Testis (tissue), 3 donors: ENCODE measurements around the gene DLG2. TPM values are rescaled to one million over a fixed set of nuclear protein-coding genes. Genes with fewer than 3 reads are reported as not detected.

Experiments
- DNase-seq: peaks from one replicate; pipeline ENCODE4 v3.0.0-alpha.2; 2019
- H3K27ac ChIP-seq, 2 donors: fragments of 200-600 bp; sonication (generic); one replicate each; pipeline ENCODE4 v1.5.1; 2019
- H3K27me3 ChIP-seq: fragments of 200-600 bp; sonication (generic); one replicate; pipeline ENCODE4 v1.5.1; 2019
- H3K36me3 ChIP-seq: fragments of 200-600 bp; sonication (generic); one replicate; pipeline ENCODE4 v1.5.1; 2017; ENCODE audit warnings: low read depth; ENCODE audit errors: missing control alignments
- H3K4me1 ChIP-seq: fragments of 200-600 bp; sonication (generic); one replicate; pipeline ENCODE4 v1.5.1; 2019
- H3K4me3 ChIP-seq, 2 donors: fragments of 200-600 bp; sonication (generic); one replicate each; pipeline ENCODE4 v1.5.1; 2017 to 2019
- H3K9me3 ChIP-seq: fragments of 200-600 bp; sonication (generic); one replicate; pipeline ENCODE4 v1.5.1; 2017
- POLR2A ChIP-seq: fragments of 450-650 bp; IDR thresholded peaks from one replicate; pipeline ENCODE4 v1.6.1; 2017; ENCODE audit warnings: antibody characterized with exemption, mild to moderate bottlenecking, moderate library complexity
- WGBS, 2 donors: methylation state at CpG; one replicate each; pipeline ENCODE4 v1.1.5; 2018; 5-methylcytosine and 5-hydroxymethylcytosine counted together
- intact Hi-C: fragments of 100-400 bp; cut with DNase I; formaldehyde crosslinking; loops from one replicate; pipeline ENCODE4 v1.15.1; 2023; ENCODE audit warnings: low total_unique reads
- polyA plus RNA-seq: library from polyadenylated mRNA; stranded (reverse); fragments of 350-450 nt; fragmentation: Illumina TruSeq; extraction: RNeasy Lipid Tissue Mini Kit (QIAGEN cat#74804); gene quantifications from one replicate; pipeline ENCODE4 v1.2.3, GENCODE V29; 2014; ENCODE audit warnings: low read depth, low replicate concordance; ENCODE audit not compliant: insufficient read depth
- total RNA-seq, 2 donors: library from RNA; depleted of rRNA; stranded (reverse); fragments of >200 nt; gene quantifications; one replicate each; pipeline ENCODE4 v1.2.3, GENCODE V29; 2016
- TF ChIP-seq, protein P1 (sequence below), 3 experiments: fragments of 450-650 bp in 2 of 3; fragments of 200-600 bp in 1 of 3; sonication (generic) in 1 of 3; IDR thresholded peaks; one replicate each; pipeline ENCODE4 v1.5.1; 2016 to 2019; ENCODE audit warnings: antibody characterized with exemption in 3 of 3, mild to moderate bottlenecking in 2 of 3, moderate library complexity in 1 of 3

The DLG2 gene
- total and polyA plus RNA-seq, 3 donors from 2014 or later, result 13.8 to 23.0 (median 14.1) TPM

DNA sequence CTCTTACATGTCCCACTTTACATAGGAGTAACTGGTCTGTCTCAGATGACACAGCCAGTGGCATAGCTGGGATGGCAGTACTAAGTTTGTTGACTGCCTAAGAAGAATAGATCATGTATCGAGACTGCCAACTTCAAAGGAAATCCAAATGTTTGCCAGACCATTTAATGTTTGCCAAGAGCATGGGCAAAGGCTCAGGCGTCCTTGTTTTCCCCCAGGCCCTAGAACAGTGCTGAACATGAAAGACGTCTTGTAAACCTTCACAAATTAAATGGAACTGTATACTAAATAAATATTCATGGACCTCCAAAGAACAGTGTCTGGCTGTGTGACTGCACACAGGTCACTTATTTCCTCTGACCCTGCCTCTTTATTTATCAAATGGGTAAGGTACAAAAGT lies 2106.3 kb downstream of the DLG2 start:
- no peaks in the 10 kb centered on the region for H3K4me1 ChIP-seq
- no peaks in the 10 kb centered on the region for H3K9me3 ChIP-seq
- 85 to 87% methylated on average over 3 of the region's 3 CpGs for WGBS, 2 donors
- no peak for DNase-seq
- no peak overlapping the region for H3K27ac ChIP-seq
- H3K27me3 ChIP-seq, result no peaks in the 10 kb centered on the region
- H3K36me3 ChIP-seq, result no peaks in the 10 kb centered on the region
- no peak overlapping the region for H3K4me3 ChIP-seq
- intact Hi-C loops, result no loop called here
- TF ChIP-seq, protein P1, sequence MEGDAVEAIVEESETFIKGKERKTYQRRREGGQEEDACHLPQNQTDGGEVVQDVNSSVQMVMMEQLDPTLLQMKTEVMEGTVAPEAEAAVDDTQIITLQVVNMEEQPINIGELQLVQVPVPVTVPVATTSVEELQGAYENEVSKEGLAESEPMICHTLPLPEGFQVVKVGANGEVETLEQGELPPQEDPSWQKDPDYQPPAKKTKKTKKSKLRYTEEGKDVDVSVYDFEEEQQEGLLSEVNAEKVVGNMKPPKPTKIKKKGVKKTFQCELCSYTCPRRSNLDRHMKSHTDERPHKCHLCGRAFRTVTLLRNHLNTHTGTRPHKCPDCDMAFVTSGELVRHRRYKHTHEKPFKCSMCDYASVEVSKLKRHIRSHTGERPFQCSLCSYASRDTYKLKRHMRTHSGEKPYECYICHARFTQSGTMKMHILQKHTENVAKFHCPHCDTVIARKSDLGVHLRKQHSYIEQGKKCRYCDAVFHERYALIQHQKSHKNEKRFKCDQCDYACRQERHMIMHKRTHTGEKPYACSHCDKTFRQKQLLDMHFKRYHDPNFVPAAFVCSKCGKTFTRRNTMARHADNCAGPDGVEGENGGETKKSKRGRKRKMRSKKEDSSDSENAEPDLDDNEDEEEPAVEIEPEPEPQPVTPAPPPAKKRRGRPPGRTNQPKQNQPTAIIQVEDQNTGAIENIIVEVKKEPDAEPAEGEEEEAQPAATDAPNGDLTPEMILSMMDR (IDR thresholded peaks at IDR 0.05), result no peak
- TF ChIP-seq POLR2A, result no peak

DNA sequence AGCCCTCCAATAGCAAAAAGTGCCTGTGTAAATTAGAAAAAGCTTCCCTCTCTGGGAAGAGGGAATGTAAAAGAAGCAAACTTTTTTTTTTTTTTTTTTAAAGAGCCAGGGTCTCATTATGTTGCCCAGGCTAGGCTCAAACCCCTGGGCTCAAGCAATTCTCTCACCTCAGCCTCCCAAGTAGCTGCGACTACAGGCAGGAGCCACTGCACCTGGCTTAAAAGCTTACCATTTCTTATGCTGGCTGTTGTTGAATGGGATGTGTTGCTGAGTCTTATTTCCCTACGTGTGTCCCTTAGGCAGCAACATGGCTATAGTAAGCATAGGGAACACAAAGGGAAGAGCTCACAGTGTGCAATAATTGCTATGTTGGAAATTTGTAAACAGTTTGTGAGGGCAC lies 2115.5 kb downstream of the DLG2 start:
- no peak for DNase-seq
- TF ChIP-seq, protein P1 (IDR thresholded peaks at IDR 0.05), result no peak
- no peak for TF ChIP-seq POLR2A
- H3K4me3 ChIP-seq, result no peak overlapping the region
- 56 to 64% methylated on average over 2 of the region's 2 CpGs for WGBS, 2 donors
- H3K9me3 ChIP-seq, result no peaks in the 10 kb centered on the region
- intact Hi-C loops, result no loop called here
- H3K36me3 ChIP-seq, result no peaks in the 10 kb centered on the region
- no peaks in the 10 kb centered on the region for H3K4me1 ChIP-seq
- H3K27me3 ChIP-seq, result no peaks in the 10 kb centered on the region
- H3K27ac ChIP-seq, result no peak overlapping the region

DNA sequence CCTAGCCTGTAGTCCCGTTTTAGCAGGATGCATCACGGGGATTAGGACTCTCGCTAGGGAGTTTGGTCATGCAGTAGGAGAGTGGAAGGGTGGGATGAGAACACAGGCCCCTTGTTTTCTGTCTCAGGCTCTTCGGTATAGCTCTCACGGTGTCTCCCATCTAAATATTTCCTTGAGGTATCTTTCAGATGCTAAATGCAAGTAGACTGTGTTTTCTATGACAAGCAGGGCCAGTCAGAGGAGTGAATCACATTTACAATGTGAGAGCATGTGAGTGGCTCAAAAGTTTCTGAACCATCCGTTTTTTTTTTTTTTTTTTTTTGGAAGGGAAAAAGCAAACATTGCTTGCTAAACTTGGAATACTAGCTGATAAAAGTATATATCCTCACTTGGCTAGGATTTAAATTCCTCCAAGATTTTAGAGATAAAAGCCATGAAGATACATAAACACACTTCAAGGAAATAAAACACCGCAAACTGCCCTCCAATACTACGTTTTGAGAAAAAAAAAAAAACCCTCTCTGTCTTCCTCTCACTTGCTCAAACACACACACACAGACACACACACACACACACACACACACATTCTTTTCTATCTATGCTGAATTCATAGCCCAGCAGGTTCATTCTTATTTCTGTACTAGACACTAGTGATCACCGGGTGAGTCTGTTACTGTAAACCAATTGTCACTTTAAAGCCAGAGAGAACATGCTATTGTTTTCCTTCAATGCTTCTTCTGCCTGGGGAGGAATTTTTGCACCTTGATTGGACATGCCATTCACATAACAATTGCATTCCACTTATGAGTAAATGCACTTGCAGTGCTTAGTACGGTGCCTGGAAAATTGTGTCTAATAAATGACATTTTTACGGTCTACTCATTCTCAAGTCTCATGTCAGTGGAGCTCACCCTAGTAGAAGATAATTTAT lies 2116.3 kb downstream of the DLG2 start:
- intact Hi-C loops, result no loop called here
- no peaks in the 10 kb centered on the region for H3K36me3 ChIP-seq
- no peak overlapping the region for H3K27ac ChIP-seq
- H3K27me3 ChIP-seq, result no peaks in the 10 kb centered on the region
- no peak overlapping the region for H3K4me3 ChIP-seq
- H3K4me1 ChIP-seq, result no peaks in the 10 kb centered on the region
- no peak for DNase-seq
- no peak for TF ChIP-seq POLR2A
- TF ChIP-seq, protein P1 (IDR thresholded peaks at IDR 0.05), result no peak
- H3K9me3 ChIP-seq, result no peaks in the 10 kb centered on the region
- WGBS, 2 donors, result 64 to 75% methylated on average over 11 of the region's 11 CpGs

DNA sequence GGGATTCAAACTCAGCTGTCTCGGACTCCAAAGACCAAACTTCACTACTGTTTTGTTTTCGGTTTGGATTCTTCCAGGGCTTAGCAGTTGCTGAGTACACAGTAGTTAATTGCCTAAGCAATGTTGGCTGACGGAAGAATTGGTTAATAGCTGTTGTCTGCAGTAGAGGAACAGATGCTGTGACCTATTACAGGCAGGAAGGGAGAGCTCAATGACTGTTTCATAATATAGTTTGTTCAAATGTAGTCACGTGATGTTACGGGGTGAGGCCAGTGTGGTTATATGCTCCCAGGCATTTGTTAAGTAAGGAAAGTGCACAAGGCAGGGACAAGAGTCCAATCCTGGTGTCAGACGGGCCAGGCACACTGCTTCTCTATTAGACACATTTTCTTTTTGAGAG lies 2118.3 kb downstream of the DLG2 start:
- H3K27me3 ChIP-seq, result no peaks in the 10 kb centered on the region
- H3K36me3 ChIP-seq, result no peaks in the 10 kb centered on the region
- H3K27ac ChIP-seq, result no peak overlapping the region
- no peak overlapping the region for H3K4me3 ChIP-seq
- no peaks in the 10 kb centered on the region for H3K4me1 ChIP-seq
- intact Hi-C loops, result no loop called here
- 81 to 84% methylated on average over 6 of the region's 6 CpGs for WGBS, 2 donors
- no peaks in the 10 kb centered on the region for H3K9me3 ChIP-seq
- no peak for DNase-seq
- TF ChIP-seq, protein P1 (IDR thresholded peaks at IDR 0.05), result no peak
- TF ChIP-seq POLR2A, result no peak

DNA sequence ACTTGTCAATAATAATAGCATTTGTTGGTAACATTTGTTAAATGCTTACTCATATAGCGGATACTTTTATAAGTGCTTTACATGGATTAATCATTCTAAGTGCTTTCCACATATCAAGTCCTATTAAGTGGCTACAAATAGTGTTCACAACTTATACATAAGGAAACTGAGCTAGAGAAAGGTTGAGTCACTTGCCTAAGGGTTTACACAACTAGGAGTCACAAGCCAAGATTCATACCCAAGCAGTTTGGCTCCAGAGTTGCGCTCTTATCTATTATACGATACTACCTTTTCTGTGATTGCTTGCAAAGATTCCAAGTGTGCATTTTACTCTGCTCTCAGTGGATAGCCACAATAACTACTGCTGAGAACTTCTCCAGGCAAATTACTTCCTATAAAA lies 2125.1 kb downstream of the DLG2 start:
- Histone ChIP-seq H3K4me3 (no peak overlapping the region), H3K27ac (no peak overlapping the region), H3K9me3 (no peaks in the 10 kb centered on the region), H3K27me3 (no peaks in the 10 kb centered on the region), H3K4me1 (no peaks in the 10 kb centered on the region), H3K36me3 (no peaks in the 10 kb centered on the region)
- TF ChIP-seq, protein P1 (IDR thresholded peaks at IDR 0.05), result no peak
- TF ChIP-seq POLR2A, result no peak
- no peak for DNase-seq
- intact Hi-C loops, result no loop called here
- 89 to 92% methylated on average over 3 of the region's 3 CpGs for WGBS, 2 donors
